GM19099 (cell line): ENCODE results near the gene CSPG4.
A peak's percentile ranks its signal among the peaks of the same experiment; 100 is the strongest.

ENCODE experiments used
- POLR2A ChIP-seq: IDR thresholded peaks from 3 replicates; pipeline ENCODE4 v1.6.1; 2011; ENCODE audit warnings: low read depth; ENCODE audit not compliant: insufficient read length; ENCODE audit errors: extremely low read depth

The CSPG4 gene

GRCh38 chr15:75712668-75713337, at the start of gene CSPG4:
CSPG4 (minus strand) TSS chr15:75712848; CDS start chr15:75712755, 93 bp downstream.
- TF ChIP-seq POLR2A: no peak

GRCh38 chr15:75761446-75762356, 49.1 kb upstream of the CSPG4 start:
- TF ChIP-seq POLR2A: no peak

DNA sequence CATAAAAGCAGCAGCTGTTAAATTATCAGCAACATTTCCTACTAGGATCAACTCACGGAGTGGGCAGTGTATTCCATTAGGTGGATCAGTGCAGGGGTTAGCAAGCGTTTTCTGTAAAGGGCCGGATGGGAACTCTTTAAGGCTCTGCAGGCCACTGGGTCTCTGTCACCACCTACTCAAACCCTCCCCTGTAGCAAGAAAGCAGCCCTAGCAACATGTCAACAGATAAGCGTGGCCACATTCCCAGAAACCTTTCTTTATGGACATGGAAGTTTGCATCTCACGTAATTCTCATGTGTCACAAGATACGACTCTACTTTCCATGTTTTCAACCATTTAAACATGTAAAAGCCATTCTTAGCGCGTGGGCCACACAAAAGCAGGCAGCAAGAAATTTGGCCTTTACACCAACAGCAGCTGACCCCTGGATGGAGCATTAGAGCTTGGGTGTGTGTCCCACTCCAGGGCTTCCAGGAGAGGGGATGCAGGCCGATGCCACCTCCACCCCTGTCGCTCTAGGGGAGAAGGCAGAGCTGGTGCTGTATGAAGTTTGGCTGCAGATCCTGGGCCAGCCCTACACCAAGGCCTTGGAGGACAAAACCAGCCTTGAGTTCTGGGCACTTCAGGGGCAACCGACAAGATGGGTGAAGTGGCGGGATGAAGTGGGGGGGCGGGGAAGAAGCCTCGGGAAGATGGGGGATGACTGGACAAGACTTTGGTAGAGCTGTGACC, 48.2 kb upstream of the CSPG4 start:
- TF ChIP-seq POLR2A: no peak

DNA sequence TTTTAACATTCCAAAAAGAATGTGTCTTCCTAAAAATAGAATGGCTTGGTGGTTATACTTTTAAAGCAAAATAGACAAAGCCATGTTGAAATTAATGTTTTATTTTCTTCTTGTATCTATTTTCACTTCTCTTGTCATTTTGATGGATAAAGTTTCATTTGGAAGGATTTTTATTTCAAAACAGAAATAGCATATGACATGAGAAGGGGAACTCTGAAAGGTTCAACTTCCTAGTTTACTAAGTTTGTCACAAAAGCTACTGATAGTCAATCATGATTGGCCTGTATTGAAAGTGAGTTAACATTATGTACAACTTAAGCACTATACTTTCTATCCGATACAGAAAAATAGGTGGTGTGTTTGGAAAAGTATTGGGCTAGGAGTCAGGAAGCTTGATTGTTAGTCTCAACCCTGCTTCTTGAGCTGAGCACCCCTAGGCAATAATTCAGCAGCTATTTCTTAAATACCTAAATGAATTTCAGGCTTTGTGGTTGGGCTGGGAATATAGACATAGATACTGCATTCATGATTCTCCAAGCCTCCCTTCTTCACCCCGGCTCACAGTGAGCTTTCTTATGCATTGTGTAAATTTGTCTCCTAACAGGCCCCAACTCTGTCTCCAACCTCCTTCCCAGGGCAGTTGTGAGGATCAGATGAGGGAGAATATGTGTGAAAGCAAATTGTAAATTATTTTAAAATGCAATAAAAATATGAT, 46.9 kb upstream of the CSPG4 start:
- TF ChIP-seq POLR2A: no peak

DNA sequence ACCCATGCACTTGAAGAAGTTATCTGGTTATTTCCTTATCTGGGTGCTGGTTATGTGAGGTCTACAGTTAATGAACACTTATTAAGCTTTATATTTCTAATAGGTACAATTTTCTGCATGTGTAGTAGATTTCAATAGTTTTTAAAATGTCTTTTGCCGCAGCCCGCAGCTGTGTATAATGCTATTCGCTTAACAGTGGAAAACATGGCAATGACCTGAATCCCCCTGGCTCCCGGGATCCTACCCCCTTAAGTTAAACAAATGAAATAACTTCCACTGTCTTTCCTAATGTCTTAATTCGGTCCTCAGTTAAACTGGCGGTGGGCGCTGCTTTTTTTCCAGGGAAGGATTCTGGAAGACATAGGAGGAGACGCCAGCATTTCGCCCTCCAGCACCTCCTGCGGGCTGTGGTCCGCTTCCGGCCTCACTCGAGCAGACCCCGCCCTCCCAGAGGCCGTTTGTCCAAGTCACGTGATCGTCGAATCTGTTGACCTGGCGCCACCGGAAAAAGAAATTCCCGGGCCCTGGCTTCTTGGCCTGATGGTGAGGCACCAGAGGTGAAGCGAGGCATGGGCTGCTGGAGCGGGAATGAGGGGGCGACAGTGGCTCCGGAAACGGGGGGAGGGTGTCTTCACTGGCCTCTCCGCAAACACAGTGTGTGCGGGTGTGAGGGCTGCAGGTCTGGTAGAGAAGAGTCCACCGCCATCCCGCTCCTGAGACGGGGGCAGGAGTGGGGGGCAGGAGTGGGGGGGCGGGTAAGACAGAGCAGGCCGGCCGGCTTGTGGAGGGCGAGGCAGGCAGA, 45.6 kb upstream of the CSPG4 start:
- peak; percentile 76 for TF ChIP-seq POLR2A

DNA sequence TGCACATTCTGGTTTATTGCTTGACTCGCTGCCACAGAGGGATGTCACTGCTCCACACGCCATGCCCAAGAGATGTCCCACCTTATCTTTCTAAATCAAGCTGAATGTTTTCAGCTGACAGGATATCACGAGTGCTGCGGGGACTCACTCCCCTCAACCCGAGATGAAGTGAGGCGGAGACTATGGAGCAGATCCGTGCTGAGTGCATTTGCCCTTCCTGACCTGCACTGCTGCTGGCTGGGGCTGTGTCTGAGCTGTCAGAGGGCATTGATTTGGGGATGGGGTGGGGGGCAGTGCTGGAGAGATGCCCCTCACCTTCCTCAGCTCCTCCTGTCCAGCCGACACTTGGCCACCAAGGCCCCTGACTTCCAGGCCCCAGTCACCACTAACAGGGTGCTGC, 40.5 kb upstream of the CSPG4 start:
- TF ChIP-seq POLR2A: no peak

DNA sequence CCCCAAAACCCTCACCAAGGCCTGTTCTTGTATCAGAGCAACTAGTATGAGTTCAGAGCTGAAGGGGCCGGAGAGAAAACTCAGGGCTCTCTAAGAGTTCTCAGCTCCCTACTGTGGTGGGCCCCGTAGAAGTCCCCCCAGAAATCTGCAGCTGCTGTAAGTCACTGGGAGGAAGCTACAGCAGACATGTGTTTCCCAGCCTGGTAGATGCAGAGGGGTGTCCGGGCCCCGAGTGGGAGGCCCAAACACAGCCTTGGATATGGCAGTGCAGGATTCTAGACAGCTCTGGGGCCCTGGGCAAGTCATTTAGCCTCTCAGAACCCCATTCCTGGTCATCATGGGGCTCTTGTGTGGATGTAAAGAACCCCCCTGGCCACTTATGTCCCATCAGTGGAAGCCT, 39.2 kb upstream of the CSPG4 start:
- no peak for TF ChIP-seq POLR2A

DNA sequence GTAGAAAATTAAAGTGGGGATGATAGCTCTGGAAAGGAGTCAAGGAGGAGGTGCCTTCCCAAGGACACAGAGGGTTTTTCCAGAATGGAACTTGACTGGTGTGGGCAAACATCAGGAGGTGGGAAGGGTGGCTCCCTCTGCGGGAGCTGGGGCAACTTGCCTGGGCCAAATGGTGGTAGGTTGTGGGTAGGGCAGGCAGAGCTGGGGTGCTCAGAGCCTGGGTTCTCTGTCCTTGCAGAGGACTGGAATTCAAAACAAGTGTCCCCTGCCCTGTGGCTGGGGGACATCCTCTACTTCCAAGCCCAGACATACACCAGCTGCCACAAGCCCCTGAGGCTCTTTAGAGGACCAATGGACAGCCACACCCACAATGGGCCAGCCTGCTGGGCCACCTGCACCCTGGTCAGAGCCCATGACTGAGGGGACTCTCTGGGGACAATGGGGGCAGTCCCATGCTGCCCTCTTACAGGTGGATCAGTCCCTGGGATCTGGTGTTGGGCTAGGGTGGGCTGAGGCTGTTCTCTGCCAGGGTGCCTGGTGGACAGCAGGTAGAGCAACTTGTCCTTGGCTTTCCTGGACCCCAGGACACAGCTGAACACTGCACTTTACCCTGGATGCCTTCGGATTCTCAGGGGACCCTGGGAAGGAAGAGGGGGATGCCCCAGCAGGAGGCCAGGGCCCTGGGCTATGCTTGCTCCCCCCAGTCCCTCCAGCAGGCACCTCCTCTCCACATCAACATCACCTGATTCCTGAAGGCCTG, 38.6 kb upstream of the CSPG4 start:
- TF ChIP-seq POLR2A: no peak

- no peak for TF ChIP-seq POLR2A
These were observed 37.8 kb upstream of the CSPG4 start for GRCh38 chr15:75750261-75751050.

DNA sequence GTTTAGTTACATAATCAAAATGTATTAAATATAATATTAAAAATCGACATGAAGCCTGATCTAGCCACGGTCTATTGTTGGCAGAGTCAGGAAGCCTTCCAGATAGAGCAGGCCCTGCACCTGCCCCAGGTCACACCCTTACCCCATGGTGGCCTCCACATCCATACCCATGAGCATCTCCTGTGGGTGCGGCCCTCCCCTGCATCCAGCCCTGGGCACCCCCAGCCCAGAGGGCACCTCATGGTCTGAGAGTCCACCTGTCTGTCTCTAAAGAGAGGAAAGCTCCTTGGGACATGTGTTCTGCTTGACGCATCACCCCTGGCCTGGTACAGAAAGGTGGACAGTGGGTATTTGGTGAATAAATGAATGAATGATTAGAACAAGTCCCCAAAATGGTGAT, 37.2 kb upstream of the CSPG4 start:
- TF ChIP-seq POLR2A: no peak

DNA sequence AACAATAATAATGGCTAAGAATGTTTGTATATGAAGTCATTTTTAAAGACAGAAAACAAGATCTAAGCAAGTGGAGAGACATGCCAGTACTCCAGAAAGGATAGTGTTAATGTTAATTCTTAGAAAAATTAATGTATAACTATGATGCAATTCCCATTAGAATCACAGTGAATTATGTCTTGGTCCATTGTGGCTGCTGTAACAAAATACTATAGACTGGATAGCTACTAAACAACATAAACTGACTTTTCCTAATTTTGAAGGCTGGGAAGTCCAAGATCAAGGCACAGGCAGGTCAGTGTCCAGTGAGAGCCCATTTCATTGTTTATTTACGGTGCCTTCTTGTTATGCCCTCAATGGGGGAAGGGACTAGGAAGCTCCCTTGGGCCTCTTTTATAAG, 32.7 kb upstream of the CSPG4 start:
- TF ChIP-seq POLR2A: no peak

- TF ChIP-seq POLR2A: no peak
These were observed 27.1 kb upstream of the CSPG4 start for GRCh38 chr15:75739791-75740190.
